HG03354 (cell line): Measurements from ENCODE around the gene GAGE12C.
"Not testable (repeated sequence)": the region's sequence is repeated elsewhere in the genome, so short reads cannot be mapped to it uniquely, and the experiment has no call there.

Experiments used
- ATAC-seq: cut with Tn5 transposase; IDR thresholded peaks from one replicate; pipeline ENCODE4 v1.9.1; 2021; ENCODE audit warnings: mild to moderate bottlenecking; ENCODE audit not compliant: unreplicated experiment, poor library complexity, severe bottlenecking

GAGE12C gene

GRCh38 chrX:49531877-49532276 lies at the start of gene GAGE12C:
Gene GAGE12C, plus strand, starts transcription at chrX:49532177. Its CDS starts 1,155 bp downstream, at chrX:49533332.
- ATAC-seq = not testable (repeated sequence)

GRCh38 chrX:49541433-49541832 lies 9.5 kb downstream of the GAGE12C start, which contains the start of gene GAGE12D:
Gene GAGE12D, plus strand, starts transcription at chrX:49541733. Its CDS starts 1,155 bp downstream, at chrX:49542888.
- not testable (repeated sequence) for ATAC-seq

- not testable (repeated sequence) for ATAC-seq
Observed at GRCh38 chrX:49550989-49551388, 19.0 kb downstream of the GAGE12C start, which contains the start of gene GAGE12E. Gene GAGE12E, plus strand, starts transcription at chrX:49551289. Its CDS starts 1,155 bp downstream, at chrX:49552444.

- ATAC-seq = not testable (repeated sequence)
Observed at GRCh38 chrX:49560542-49560941, 28.6 kb downstream of the GAGE12C start, which contains the start of gene GAGE12F. Gene GAGE12F, plus strand, starts transcription at chrX:49560842. Its CDS starts 1,155 bp downstream, at chrX:49561997.

- not testable (repeated sequence) for ATAC-seq
Observed at GRCh38 chrX:49568728-49569127, 36.8 kb downstream of the GAGE12C start.

- not testable (repeated sequence) for ATAC-seq
Observed at GRCh38 chrX:49569152-49569551, 37.2 kb downstream of the GAGE12C start.

- not testable (repeated sequence) for ATAC-seq
Observed at GRCh38 chrX:49570100-49570499, 38.1 kb downstream of the GAGE12C start, which contains the start of gene GAGE12G. Gene GAGE12G, plus strand, starts transcription at chrX:49570400. Its CDS starts 1,155 bp downstream, at chrX:49571555.

GRCh38 chrX:49579649-49580048 lies 47.7 kb downstream of the GAGE12C start, which contains the start of gene GAGE12H:
Gene GAGE12H, plus strand, starts transcription at chrX:49579949. Its CDS starts 1,155 bp downstream, at chrX:49581104.
- not testable (repeated sequence) for ATAC-seq
